ENCODE data around the gene CYTIP.

DNA sequence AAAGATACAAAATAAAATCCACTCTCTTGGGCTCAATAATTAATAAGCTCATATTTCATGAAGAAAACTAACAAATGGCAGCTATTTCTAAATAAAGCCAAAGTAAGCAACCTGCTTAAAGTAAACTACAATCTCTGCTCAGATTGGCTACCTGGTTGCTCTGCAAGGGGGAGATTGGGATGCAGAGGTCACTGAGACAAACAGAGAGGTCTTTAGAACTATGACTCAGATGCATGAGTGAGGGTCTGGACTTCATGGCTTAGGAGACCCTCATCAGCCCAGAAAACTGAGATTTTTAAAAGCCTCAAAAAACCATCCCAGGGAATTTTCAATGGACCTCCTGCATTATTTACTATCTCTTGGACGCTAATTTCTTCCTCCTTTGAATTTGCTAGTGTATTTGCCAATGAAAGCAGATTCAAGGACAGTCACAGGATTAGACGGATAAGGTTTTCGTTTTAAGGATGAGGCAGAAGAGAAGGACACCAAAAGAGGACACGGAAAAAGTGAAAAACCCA lies 17.4 kb downstream of the CYTIP start:
- TF ChIP-seq, protein P1, sequence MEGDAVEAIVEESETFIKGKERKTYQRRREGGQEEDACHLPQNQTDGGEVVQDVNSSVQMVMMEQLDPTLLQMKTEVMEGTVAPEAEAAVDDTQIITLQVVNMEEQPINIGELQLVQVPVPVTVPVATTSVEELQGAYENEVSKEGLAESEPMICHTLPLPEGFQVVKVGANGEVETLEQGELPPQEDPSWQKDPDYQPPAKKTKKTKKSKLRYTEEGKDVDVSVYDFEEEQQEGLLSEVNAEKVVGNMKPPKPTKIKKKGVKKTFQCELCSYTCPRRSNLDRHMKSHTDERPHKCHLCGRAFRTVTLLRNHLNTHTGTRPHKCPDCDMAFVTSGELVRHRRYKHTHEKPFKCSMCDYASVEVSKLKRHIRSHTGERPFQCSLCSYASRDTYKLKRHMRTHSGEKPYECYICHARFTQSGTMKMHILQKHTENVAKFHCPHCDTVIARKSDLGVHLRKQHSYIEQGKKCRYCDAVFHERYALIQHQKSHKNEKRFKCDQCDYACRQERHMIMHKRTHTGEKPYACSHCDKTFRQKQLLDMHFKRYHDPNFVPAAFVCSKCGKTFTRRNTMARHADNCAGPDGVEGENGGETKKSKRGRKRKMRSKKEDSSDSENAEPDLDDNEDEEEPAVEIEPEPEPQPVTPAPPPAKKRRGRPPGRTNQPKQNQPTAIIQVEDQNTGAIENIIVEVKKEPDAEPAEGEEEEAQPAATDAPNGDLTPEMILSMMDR (IDR thresholded peaks at IDR 0.05; ENCODE audit: low read length), result no peak
- no peak for TF ChIP-seq EZH2 (IDR thresholded peaks at IDR 0.05; ENCODE audit: borderline replicate concordance, low read length)
